CD14-positive monocyte (primary cell): ENCODE measurements around the gene IL31RA. TPM values are rescaled to one million over a fixed set of nuclear protein-coding genes. Genes with fewer than 3 reads are reported as not detected.

Experiments
- DNase-seq, 3 donors: peaks; one replicate each; pipeline ENCODE4 v3.0.0-alpha.2; 2011 to 2022
- H2AFZ ChIP-seq: 2 replicates; pipeline ENCODE4 v1.6.0; 2012; ENCODE audit warnings: mild to moderate bottlenecking, low read depth, low read length, inconsistent platforms; ENCODE audit not compliant: insufficient read depth, poor library complexity, severe bottlenecking
- H3K27ac ChIP-seq, 2 donors: 1 replicate in 1 of 2; 2 replicates in 1 of 2; pipeline ENCODE4 v1.5.1; 2012 to 2013; ENCODE audit warnings: low read length in 2 of 2, control low read depth in 1 of 2, inconsistent platforms in 1 of 2, low read depth in 1 of 2, mild to moderate bottlenecking in 1 of 2
- H3K27me3 ChIP-seq, 2 donors: one replicate each; pipeline versions ENCODE4 v1.6.0 to v1.6.1; 2011 to 2013; ENCODE audit warnings: low read length in 2 of 2; ENCODE audit not compliant: control insufficient read depth in 2 of 2, insufficient read depth in 2 of 2
- H3K36me3 ChIP-seq, 2 donors: replicated peaks in 1 of 2; 1 replicate in 1 of 2; 2 replicates in 1 of 2; pipeline versions ENCODE4 v1.5.1 to v1.6.1; 2012 to 2013; ENCODE audit warnings: low read length in 2 of 2, control low read depth in 1 of 2, inconsistent platforms in 1 of 2, mild to moderate bottlenecking in 1 of 2; ENCODE audit not compliant: insufficient read depth in 2 of 2, control insufficient read depth in 1 of 2
- H3K4me1 ChIP-seq, 2 donors: 1 replicate in 1 of 2; 2 replicates in 1 of 2; pipeline versions ENCODE4 v1.5.1 to v1.6.1; 2012 to 2013; ENCODE audit warnings: low read length in 2 of 2, control low read depth in 1 of 2, inconsistent platforms in 1 of 2, mild to moderate bottlenecking in 1 of 2, moderate library complexity in 1 of 2; ENCODE audit not compliant: insufficient read depth in 2 of 2, control insufficient read depth in 1 of 2
- H3K4me2 ChIP-seq: replicated peaks from 2 replicates; pipeline ENCODE3; 2012; ENCODE audit warnings: low read length, moderate library complexity, mild to moderate bottlenecking; ENCODE audit not compliant: poor library complexity, severe bottlenecking; ENCODE audit errors: extremely low read depth
- H3K4me3 ChIP-seq, 3 experiments: fragments of 200-600 bp in 1 of 3; sonication (generic) in 1 of 3; replicated peaks in 1 of 3; 1 replicate in 2 of 3; 2 replicates in 1 of 3; pipeline ENCODE4 v1.5.1; 2011 to 2013; ENCODE audit warnings: low read length in 3 of 3, mild to moderate bottlenecking in 3 of 3, control low read depth in 2 of 3, low read depth in 2 of 3, inconsistent platforms in 1 of 3, moderate library complexity in 1 of 3
- H3K79me2 ChIP-seq: 2 replicates; pipeline ENCODE4 v1.6.0; 2012; ENCODE audit warnings: mild to moderate bottlenecking, control low read depth, inconsistent platforms, low read length, moderate library complexity; ENCODE audit not compliant: insufficient read depth
- H3K9ac ChIP-seq: 2 replicates; pipeline ENCODE4 v1.6.0; 2017; ENCODE audit warnings: low read length, mild to moderate bottlenecking; ENCODE audit not compliant: insufficient read depth, poor library complexity, severe bottlenecking
- H3K9me3 ChIP-seq, 2 donors: replicated peaks in 1 of 2; 1 replicate in 1 of 2; 2 replicates in 1 of 2; pipeline versions ENCODE4 v1.5.1 to v1.6.1; 2012 to 2013; ENCODE audit warnings: low read length in 2 of 2, control low read depth in 1 of 2; ENCODE audit not compliant: control insufficient read depth in 1 of 2, insufficient read depth in 1 of 2
- H4K20me1 ChIP-seq: 2 replicates; pipeline ENCODE4 v1.6.0; 2012; ENCODE audit warnings: mild to moderate bottlenecking, low read length, control low read depth, moderate library complexity; ENCODE audit not compliant: insufficient read depth
- H3K27ac Mint-ChIP-seq, 7 donors: one replicate each; pipeline ENCODE4 v1.8.0; 2020; ENCODE audit warnings: mild to moderate bottlenecking in 7 of 7, mixed read lengths in 7 of 7, moderate library complexity in 6 of 7, inconsistent platforms in 2 of 7
- H3K27me3 Mint-ChIP-seq, 3 donors: one replicate each; pipeline ENCODE4 v1.8.0; 2021 to 2022; ENCODE audit warnings: low read depth in 3 of 3, mild to moderate bottlenecking in 3 of 3, mixed read lengths in 3 of 3, moderate library complexity in 3 of 3, inconsistent platforms in 1 of 3
- H3K36me3 Mint-ChIP-seq, 2 donors: one replicate each; pipeline ENCODE4 v1.8.0; 2020; ENCODE audit warnings: mixed read lengths in 2 of 2, inconsistent platforms in 1 of 2, mild to moderate bottlenecking in 1 of 2
- H3K4me1 Mint-ChIP-seq: one replicate; pipeline ENCODE4 v1.8.0; 2020; ENCODE audit warnings: mild to moderate bottlenecking, mixed read lengths
- H3K4me3 Mint-ChIP-seq, 2 donors: one replicate each; pipeline ENCODE4 v1.8.0; 2020; ENCODE audit warnings: mild to moderate bottlenecking in 2 of 2, mixed read lengths in 2 of 2, moderate library complexity in 1 of 2
- H3K9me3 Mint-ChIP-seq, 7 donors: one replicate each; pipeline ENCODE4 v1.8.0; 2020 to 2022; ENCODE audit warnings: mixed read lengths in 7 of 7, mild to moderate bottlenecking in 6 of 7, moderate library complexity in 6 of 7, inconsistent platforms in 2 of 7
- WGBS: methylation state at CpG from one replicate; pipeline ENCODE4 v1.1.5; 2013; ENCODE audit warnings: missing lambda C conversion rate; ENCODE audit not compliant: insufficient coverage; 5-methylcytosine and 5-hydroxymethylcytosine counted together
- intact Hi-C, 2 donors: fragments of 100-400 bp; cut with micrococcal nuclease; formaldehyde crosslinking; loops; one replicate each; pipeline versions ENCODE4 v1.15.0 to v1.15.1; 2023
- polyA plus RNA-seq, 3 donors: library from polyadenylated mRNA; depleted of rRNA in 1 of 3; unstranded in 2 of 3; stranded (reverse) in 1 of 3; fragments of 300-500 nt in 2 of 3; fragments of >200 nt in 1 of 3; fragmentation: Illumina TruSeq in 2 of 3; gene quantifications; 1 replicate in 2 of 3; 2 replicates in 1 of 3; pipeline ENCODE4 v1.2.3, GENCODE V29; 2012 to 2021
- TF ChIP-seq, protein P1 (sequence below): fragments of 200-600 bp; IDR thresholded peaks from one replicate; pipeline ENCODE4 v1.8.0; 2022; ENCODE audit warnings: antibody characterized with exemption, mild to moderate bottlenecking

IL31RA gene
- polyA plus RNA-seq, 3 donors: 0.52 to 1.8 (median 1.3) TPM

DNA sequence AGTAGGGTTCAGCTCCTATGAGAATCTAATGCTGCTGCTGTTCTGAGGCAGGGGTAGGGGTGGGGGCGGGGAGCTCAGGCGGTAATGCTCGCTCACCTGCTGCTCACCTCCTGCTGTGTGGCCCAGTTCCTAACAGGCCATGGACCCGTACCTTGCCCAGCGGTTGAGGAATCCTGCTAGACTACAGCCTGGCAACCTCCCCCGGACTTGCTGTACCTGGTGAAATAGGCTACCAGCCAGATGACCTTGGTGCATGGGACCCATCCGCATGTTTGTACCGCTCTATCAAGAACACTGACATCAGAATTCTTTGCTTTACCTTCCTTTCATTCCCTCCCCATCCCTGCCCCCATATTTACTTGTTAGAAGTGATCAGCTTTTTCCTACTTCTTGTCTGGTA lies 15.3 kb downstream of the IL31RA start:
- Mint-ChIP-seq H3K36me3 (peaks cover 21 to 29% of the 10 kb centered on the region in 2 donors), H3K27ac (peak overlapping the region in 1 of 7 donors; percentile 35), H3K27me3 (no peaks in the 10 kb centered on the region), H3K9me3 (peaks cover 0 to 2% (median 0%) of the 10 kb centered on the region in 7 donors), H3K4me1 (peaks cover 9% of the 10 kb centered on the region), H3K4me3 (no peak overlapping the region)
- H3K27ac ChIP-seq: no peak overlapping the region
- H3K4me1 ChIP-seq: peaks cover 20 to 33% of the 10 kb centered on the region in 2 donors
- no peak overlapping the region for H3K9ac ChIP-seq
- no peak for DNase-seq
- peaks cover 40% of the 10 kb centered on the region for H3K79me2 ChIP-seq
- H3K36me3 ChIP-seq: peaks cover 0 to 12% of the 10 kb centered on the region in 2 donors
- no peak overlapping the region for H3K4me2 ChIP-seq
- no peaks in the 10 kb centered on the region for H4K20me1 ChIP-seq
- no peak overlapping the region for H2AFZ ChIP-seq
- H3K9me3 ChIP-seq: no peaks in the 10 kb centered on the region
- no peaks in the 10 kb centered on the region for H3K27me3 ChIP-seq
- TF ChIP-seq, protein P1, sequence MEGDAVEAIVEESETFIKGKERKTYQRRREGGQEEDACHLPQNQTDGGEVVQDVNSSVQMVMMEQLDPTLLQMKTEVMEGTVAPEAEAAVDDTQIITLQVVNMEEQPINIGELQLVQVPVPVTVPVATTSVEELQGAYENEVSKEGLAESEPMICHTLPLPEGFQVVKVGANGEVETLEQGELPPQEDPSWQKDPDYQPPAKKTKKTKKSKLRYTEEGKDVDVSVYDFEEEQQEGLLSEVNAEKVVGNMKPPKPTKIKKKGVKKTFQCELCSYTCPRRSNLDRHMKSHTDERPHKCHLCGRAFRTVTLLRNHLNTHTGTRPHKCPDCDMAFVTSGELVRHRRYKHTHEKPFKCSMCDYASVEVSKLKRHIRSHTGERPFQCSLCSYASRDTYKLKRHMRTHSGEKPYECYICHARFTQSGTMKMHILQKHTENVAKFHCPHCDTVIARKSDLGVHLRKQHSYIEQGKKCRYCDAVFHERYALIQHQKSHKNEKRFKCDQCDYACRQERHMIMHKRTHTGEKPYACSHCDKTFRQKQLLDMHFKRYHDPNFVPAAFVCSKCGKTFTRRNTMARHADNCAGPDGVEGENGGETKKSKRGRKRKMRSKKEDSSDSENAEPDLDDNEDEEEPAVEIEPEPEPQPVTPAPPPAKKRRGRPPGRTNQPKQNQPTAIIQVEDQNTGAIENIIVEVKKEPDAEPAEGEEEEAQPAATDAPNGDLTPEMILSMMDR: no peak
- WGBS: 100% methylated on average over 5 of the region's 8 CpGs
- intact Hi-C loops: no loop called here
- no peak overlapping the region for H3K4me3 ChIP-seq

DNA sequence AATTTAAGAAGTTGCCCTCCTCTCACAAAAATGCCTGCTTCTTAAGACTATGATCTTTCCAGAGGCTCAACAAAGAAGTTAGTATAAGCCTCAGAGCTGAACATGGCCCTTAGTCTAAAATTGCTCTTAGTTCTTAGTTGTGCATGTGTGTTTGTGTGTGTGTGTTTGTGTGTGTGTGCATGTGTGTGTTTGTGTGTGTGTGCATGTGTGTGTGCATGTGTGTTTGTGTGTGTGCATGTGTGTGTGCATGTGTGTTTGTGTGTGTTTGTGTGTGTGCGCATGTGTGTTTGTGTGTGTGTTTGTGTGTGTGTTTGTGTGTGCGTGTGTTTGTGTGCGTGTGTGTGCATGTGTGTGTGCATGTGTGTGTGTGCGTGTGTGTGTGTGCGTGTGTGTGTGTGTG lies 15.8 kb downstream of the IL31RA start:
- peaks cover 18 to 29% of the 10 kb centered on the region in 2 donors for H3K36me3 Mint-ChIP-seq
- Histone ChIP-seq H3K4me1 (peaks cover 20 to 33% of the 10 kb centered on the region in 2 donors), H4K20me1 (no peaks in the 10 kb centered on the region), H3K4me2 (no peak overlapping the region), H2AFZ (no peak overlapping the region), H3K27me3 (no peaks in the 10 kb centered on the region), H3K79me2 (peaks cover 35% of the 10 kb centered on the region), H3K9me3 (no peaks in the 10 kb centered on the region), H3K9ac (no peak overlapping the region), H3K4me3 (no peak overlapping the region), H3K27ac (no peak overlapping the region), H3K36me3 (peaks cover 0 to 12% of the 10 kb centered on the region in 2 donors)
- peaks cover 9% of the 10 kb centered on the region for H3K4me1 Mint-ChIP-seq
- peaks cover 0 to 2% (median 0%) of the 10 kb centered on the region in 7 donors for H3K9me3 Mint-ChIP-seq
- H3K27me3 Mint-ChIP-seq: no peaks in the 10 kb centered on the region
- DNase-seq: no peak
- H3K4me3 Mint-ChIP-seq: no peak overlapping the region
- no CpG with 5 or more reads among the region's 5 CpGs for WGBS
- H3K27ac Mint-ChIP-seq: peak overlapping the region in 3 of 7 donors; percentile 35 to 38 (median 36)
- TF ChIP-seq, protein P1: no peak
- intact Hi-C loops: no loop called here
